ENCODE measurements around the gene WARS2.

The WARS2 gene

DNA sequence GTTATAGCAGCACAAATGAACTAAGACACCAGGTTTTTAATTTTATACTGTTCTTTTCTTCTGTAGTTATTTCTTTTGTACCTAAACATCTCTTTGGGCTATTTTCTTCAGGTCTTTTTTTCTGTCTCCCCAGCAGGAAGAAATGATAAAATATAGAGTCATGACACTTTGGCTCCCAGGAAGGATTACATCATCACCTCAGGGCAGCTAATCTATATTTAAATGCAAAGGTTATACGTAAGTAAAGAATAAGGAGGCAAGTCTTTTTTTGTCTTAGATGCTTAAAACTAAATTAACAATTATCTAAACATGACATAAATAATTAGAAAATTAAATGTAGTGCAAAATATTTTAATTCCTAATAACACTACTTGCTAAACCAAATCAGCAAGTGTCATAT, 57.0 kb downstream of the WARS2 start:
- no peak for DNase-seq (ENCODE audit: low read depth)

DNA sequence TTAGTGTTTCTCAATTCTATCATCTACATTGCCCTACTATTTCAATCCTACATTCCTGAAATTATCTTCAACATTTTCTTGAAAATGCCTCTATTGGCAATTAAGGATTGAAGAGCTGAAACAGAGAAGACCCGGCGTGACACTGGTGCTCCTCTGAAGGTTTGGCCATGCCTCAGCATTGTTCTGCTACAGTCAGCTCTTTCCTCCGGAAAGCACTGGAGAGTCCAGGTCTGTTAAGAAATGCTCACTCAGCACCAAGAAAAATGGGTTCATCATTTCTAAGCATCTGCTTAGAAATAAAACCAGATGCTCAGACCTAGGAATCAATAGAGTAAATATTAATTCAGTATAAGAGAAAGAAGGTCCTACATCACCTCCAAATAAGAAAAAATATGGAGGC, 58.8 kb downstream of the WARS2 start:
- DNase-seq (ENCODE audit: low read depth) = peak; percentile 11

DNA sequence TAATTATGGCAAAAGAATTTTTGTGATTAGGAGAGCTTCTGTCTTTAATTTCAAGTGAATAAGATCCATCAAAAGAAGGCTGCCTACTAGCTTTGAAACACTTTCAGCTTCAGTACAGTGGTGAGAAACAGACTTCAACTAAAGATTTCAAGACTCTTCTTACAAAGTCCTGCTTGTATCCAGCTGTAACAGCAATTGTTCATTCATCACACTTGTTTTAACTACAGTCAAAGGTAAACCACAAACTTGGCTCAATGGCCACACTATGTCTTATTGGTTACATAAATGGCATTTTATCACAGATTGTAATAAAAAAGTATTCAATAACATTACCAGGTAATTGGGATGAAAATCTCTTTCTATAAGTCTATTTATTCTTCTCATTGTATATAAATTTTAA, 59.2 kb downstream of the WARS2 start:
- DNase-seq (ENCODE audit: low read depth) = peak; percentile 82

DNA sequence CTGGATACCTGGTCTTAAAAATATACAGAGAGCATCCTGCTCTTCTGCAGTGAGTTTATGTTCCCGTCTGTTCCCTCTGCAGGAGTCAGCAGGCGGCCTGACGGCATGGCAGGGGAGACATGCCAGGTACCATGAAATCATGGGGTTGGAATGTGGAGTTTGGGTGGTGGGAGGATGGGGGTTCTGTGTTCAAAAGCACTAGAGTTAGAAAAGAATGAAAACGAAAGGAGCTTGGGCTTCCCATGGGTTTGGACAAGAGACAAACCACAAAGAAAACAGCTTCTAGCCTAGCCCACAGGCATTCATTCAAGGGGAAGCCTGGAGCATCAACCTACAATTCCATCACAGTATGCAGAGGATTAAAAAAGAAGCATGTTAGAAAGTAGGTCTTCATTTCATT, 59.9 kb downstream of the WARS2 start:
- peak; percentile 99 for DNase-seq (ENCODE audit: low read depth)

DNA sequence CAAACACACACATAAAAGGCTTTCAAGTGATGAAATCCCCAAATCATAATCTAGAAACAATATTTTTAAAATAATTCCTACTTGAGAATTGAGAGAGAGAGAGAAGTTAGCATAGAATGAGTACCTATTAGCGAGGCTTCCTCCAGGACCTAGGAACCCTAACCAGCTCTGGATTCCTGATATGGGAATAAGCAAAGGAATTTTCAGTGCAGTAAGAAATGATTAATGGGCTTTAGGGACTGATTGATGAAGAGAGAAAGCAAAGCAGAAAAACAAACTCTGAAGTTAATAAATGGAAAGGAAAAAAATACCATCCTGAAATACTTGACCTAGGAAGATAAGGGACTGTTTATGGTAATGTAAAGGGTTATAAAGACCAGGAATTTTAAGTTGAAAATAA, 60.6 kb downstream of the WARS2 start:
- DNase-seq (ENCODE audit: low read depth) = peak; percentile 49

DNA sequence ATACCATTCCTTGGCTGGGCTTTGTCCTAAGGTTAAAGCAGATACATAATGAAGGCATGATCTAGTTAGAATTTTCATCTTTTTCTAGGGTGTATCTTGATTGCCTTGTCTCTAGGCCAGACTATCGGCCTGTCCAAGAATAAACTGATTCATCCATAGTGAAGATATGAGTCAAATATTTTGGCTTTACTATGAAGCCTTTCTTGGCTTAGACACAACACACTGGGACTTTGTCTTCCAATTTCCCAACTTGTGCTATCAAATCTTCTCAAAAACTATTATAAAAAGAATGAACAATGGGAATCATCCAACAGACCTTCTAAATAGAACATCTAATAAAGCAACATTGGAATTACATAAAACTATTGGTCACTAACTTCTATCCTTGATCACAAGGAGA, 64.8 kb downstream of the WARS2 start:
- DNase-seq (ENCODE audit: low read depth) = peak; percentile 65

DNA sequence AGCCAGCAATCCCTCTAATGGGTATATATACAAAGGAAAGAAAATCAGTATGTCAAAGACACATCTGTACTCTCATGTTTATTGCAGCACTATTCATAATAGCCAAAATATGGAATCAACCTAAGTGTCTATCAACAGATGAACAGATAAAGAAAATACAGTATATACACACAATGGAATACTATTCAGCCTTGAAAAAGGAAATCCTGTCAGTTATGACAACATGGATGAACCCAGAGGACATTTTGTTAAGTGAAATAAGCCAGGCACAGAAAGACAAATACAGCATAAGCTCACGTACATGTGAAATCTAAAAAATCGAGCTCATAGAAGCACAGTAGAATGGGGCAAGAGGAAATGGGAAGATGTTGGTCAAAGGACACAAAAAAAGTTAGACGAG, 69.1 kb downstream of the WARS2 start:
- no peak for DNase-seq (ENCODE audit: low read depth)

DNA sequence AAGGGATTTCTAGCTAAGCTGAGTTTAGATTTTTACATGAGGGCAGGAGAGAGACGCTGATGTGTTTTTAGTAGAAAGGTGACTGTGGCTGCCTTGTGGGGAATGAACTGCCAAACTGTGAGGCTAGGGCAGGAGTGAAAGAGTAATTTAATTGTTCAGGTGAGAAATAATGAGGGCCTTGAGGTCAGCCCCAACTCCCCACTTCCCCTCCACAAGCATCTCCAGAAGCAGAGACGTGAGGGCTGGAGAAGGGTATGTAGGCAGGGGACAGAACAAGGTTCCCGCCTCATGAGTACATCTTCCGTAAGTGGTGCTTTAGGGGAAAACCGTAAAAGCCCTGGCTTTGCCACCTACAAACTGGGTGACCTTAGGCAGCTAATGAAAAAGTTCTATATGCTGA, 70.8 kb downstream of the WARS2 start:
- DNase-seq (ENCODE audit: low read depth) = no peak

DNA sequence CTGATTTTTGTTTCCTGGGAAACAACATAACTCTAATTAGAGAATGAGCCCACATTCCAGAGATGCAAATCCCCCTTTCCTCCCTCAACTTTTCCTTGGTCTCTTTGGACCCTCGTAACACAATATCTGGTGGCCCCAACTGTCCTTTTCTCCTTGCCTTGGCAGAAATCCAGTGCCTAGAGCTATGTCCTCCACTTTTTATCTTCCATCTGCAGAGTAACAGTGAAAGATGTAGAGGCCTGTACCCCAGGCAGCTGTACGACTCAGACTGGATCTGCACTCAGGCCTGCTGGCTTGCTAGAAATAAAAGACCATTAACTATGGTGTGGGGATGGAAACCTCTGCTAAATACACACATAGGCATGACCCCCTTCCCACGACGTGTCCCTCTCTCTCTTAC, 72.0 kb downstream of the WARS2 start:
- DNase-seq (ENCODE audit: low read depth) = no peak

DNA sequence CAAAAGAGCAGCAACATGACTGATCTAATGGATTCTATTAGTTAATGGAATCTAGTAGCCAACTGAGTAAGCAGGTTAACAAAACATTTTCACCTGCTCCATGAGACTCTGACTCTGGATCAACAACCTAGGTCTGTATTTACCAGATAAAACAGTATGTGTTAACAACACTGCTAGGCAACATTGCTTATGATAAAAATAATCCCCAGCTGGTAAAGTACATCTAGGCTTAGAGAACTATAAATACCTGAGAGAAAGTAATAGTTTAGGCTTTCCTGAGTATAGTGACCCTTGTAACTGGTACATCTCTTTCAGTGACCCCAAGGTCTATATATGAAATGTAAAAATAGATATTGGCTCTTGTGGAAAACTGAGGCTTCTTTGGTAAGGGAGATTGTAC, 78.8 kb downstream of the WARS2 start:
- no peak for DNase-seq (ENCODE audit: low read depth)

DNA sequence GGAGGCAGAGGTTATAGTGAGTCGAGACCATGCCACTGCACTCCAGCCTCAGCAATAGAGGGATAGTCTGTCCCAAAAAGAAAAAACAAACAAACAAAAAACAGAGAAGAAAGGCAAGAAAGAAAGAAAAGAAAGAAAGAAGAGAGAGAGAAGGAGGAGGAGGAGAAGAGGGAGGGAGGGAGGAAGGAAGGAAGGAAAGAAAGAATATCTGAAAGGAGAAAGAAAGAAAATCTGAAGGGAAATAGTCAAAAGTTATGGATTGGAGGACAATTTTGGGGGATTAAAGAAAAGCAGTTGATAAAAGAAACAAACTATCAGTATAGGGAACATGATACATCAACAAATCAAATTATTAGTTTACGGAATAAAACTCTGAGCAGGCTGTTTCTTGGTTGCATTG, 84.9 kb downstream of the WARS2 start:
- DNase-seq (ENCODE audit: low read depth) = no peak

DNA sequence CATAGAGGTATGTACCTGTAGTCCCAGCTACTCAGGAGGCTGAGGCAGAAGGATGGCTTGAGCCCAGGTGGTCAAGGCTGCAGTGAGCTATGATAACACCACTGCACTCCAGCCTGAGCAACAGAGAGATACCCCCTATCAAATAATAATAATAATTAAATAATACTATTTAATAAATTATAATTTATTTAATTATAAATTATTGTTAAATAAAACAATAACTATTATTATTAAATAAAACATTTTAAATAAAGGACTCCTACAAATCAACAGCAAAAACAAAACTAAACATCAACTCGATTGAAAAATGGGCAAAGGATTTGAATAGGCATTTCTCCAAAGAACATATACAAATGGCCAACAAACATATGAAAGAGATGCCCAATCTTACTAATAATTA, 86.5 kb downstream of the WARS2 start:
- no peak for DNase-seq (ENCODE audit: low read depth)

DNA sequence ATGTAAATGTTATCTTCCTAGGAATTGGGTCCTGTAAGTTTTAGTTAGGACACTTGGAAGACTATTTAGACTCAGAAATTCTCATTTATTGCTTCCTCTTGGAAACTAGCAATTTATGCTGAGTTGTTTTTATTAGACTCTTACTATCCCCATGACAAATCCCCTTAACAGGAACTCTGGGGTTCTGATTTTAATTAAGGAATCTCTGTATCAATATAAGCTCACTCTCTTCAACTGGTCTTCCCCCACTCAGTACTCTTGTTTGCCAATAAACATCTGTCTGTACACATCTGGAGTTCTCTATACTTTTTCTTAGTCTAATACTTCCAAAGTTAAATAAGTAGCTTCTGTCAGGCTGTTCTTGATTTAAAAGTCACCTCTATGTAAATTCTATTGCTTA, 88.2 kb downstream of the WARS2 start:
- DNase-seq (ENCODE audit: low read depth) = no peak

DNA sequence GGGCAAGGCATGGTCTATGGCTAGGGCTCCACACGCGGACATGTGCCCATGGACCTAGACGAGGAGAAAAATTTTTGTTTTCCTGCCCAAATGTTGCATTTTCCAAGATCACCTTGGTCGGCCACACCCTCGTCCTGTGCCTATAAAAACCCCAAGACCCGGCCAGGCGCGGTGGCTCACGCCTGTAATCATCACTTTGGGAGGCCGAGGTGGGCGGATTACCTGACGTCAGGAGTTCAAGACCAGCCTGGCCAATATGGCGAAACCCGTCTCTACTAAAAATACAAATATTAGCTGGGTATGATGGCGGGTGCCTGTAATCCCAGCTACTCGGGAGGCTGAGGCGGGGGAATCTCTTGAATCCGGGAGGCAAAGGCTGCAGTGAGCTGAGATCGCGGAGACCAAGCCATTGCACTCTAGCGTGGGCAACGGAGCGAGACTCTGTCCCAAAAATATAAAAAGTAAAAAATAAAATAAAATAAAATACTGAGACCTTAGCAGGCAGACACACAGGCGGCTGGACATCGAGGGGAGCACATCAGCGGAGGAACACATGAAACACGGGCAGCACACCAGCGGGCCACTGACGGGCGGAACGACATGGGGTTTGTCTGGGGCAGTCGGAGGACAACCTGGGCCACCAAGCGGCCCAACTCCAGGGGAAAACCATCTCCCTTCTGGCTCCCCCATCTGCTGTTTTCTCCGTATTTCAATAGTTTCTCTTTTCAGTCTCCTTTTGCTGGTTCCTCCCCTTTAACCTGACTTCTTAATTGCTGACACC, 91.6 kb downstream of the WARS2 start:
- no peak for DNase-seq (ENCODE audit: low read depth)

DNA sequence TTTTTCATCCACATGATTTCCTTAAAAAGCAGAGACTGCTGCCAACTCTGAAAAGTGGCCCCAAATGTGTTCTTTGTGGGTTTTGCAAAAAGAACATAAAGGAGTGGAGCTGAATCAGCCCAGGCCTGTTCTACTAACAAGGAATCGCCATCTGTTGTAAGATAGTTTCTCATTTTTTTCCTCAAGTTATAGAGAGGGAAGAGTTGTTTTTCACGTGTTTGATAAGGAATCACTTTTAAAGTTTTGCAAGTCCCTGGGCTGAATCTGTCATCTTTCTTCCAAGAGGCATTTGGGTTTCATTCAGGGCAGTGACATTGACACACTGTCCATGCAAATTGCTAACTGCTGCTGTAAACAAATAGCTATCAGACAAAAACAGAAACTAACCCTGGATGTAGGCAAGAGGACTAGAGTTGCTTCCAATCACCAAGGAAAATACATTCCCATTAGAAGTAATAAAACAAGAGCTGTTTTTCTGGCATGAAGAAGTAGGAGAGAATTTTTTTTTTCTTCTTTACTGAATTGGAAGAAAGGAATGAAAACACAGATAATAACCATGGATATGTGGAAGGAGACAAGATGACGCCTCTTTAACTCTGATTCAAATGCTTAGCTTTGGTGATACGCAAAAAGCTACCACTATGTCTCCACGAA, 93.5 kb downstream of the WARS2 start:
- peak; percentile 88 for DNase-seq (ENCODE audit: low read depth)

DNA sequence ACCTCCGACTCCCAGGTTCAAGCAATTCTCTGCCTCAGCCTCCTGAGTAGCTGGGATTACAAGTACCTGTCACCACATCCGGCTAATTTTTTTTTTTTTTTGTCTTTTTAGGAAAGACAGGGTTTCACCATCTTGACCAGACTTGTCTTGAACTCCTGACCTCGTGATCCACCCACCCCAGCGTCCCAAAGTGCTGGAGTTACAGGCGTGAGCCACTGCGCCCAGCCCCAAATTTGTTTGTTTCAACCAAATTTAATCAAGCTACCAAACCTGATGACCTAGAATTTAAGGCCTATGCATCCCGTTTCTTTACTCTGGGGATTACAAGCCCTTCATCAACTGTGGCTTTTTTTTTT, 94.0 kb downstream of the WARS2 start:
- DNase-seq (ENCODE audit: low read depth) = no peak

DNA sequence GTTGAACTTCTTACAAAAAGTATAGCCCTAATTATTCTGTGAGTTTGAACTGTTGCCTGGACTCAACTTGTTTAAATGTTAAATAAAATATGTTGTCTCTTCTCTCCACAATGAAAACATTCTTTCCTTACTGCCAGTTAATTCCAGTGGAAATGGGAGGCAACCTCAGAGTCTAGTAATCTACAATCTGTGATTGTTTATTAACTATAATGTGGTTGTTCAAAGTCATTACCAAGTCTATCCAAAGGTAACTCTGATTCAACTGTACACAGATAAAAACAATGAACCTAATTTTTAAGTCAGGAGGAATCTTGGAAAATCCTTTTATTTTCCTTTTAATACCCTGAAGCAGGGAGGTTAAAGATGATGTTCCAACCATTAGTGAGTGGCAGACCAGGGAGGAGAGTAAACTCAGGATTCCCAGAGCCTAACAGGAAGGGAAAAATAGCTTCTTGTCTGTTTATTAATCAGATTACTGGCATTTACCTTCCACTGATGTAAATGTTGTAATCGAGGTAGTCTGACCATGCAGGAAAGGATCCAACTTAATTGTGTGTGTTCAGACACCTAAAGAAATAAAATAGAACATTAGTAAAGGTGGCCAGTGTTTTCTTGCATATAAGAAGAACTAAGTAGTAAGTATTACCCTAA, 95.2 kb downstream of the WARS2 start:
- no peak for DNase-seq (ENCODE audit: low read depth)

DNA sequence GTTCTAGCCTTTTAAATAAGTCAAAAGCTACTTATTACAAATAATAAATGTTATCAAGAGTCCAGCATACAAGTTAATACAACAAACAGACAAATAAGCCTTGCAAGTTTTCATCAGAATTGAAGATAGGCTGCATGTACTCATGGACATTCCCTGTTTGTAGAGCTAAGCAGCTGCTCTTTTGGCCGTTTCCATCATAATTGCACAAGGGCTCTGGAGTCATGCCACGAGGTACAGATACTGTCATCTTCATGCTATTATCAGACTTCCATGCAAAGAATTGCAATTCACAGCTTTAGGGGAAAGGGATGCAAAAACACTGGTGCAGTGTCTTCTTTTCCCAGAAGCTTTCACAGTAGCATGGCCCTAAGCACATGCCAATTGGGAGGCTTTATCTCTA, 99.5 kb downstream of the WARS2 start:
- DNase-seq (ENCODE audit: low read depth) = peak; percentile 83

DNA sequence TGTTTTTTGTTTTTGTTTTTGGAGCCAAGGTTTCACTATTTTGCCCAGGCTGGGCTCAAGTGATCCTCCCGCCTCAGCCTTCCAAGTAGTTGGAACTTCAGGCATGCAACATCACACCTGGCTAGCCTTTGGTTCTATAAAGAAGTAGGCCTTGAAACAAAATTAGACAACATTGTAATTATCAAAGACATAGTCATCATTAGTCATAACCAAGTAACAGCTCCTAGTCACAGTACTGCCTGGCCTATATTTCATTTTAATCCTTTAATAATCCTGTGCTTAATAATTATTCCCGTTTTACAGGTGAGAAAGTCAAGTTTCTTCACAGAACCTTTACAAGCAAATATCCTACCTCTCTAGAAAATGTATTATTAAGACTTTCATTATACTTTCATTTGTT, 100.0 kb downstream of the WARS2 start:
- DNase-seq (ENCODE audit: low read depth) = peak; percentile 16

DNA sequence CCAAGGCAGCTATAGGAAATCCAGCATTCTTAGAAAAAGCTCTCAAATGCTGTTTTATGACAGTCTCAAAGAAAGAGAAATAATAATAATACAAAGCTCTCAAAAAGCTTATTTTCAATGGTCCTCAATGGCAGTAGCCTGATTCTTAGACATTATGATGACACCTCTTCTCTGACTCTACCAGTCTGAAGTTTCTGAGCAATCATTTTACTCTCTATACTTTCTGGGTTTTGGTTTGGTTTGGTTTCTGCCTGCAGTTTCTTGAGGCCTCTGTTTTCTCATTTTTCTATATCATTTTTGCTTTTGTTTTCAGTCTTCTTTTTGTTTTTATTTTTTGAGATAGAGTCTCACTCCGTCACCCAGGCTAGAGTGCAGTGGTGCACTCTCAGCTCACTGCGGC, 102.1 kb downstream of the WARS2 start:
- no peak for DNase-seq (ENCODE audit: low read depth)

DNA sequence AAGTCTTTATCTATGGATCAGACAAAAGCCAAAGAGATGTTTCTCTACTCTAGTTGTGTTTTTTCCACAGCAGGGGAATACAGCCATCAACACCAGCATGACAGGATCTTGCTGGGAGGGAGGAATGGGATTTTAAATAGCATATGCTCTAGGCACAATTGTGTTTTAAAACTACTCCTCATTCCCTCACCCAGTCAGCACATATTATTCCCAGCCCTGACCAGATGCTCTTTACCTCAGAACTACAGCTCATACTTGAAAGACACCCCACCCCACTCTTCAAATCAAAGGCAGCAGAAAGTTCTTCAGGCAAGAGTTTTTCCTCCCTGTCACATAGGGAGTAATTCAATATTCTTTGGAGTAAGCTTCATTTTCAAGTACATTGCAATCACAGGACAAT, 106.1 kb downstream of the WARS2 start:
- no peak for DNase-seq (ENCODE audit: low read depth)

DNA sequence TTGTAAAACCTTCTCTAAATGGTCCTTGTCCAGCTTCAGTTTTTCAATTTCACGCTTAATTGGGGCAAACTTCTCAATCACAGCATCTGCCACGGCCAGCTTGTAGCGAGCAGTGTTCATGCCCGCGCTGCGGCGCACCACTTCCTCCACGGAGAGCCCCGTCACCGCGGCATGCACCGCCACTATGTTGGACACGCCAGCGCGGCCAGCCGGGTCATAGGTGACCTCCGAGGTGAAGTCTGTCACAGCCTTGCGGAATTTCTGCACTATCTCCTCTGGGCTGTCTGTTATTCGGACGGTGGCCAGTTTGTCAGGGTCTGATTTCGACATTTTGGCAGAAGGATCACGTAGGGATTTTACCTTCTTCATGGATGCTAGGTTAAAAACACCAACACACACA, 107.5 kb downstream of the WARS2 start:
- DNase-seq (ENCODE audit: low read depth) = no peak

DNA sequence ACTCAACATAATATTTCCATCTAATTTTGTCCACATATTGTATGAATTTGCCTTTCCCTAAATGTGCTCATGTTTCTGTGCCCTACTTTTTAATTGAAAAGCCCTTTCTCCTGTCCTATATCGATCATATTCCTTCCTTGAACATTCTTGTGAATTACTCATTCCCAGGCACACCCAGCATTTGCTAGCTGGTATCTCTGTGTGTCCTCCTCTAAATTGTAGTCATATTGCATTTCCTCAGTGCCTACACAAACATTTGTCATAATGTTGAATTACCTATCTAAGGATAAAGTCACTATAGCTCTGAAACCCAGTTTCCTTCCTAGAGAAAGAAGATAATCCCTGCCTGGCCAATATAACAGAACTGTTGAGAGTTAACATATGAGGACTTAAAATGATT, 112.7 kb downstream of the WARS2 start:
- DNase-seq (ENCODE audit: low read depth) = no peak

DNA sequence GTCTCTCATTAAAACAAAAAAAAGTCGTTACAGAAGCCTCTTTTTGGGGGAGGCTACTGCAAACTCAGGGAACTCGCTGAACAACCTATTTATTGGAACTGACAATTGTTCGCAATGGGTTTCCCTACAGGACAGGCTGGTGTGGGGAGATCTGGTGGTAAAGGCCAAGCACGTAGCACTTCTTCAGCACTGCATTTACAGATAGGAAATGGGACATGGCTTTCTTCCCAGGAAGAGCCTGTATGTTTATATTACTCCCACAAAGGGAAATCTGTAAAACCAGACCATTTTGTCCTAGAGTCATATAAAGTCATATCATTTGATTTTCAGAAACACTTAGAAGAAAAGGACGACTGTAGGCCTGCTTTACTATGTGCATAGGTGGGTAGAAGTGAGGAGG, 113.5 kb downstream of the WARS2 start:
- DNase-seq (ENCODE audit: low read depth) = no peak
